SIG-M5 (cell line): ENCODE measurements around the gene PDE3A.
"Not testable (repeated sequence)": the region's sequence is repeated elsewhere in the genome, so short reads cannot be mapped to it uniquely, and the experiment has no call there.

Experiments used
- DNase-seq: peaks from one replicate; lab custom pipeline; 2025; lab: John Stamatoyannopoulos, UW

PDE3A gene

DNA sequence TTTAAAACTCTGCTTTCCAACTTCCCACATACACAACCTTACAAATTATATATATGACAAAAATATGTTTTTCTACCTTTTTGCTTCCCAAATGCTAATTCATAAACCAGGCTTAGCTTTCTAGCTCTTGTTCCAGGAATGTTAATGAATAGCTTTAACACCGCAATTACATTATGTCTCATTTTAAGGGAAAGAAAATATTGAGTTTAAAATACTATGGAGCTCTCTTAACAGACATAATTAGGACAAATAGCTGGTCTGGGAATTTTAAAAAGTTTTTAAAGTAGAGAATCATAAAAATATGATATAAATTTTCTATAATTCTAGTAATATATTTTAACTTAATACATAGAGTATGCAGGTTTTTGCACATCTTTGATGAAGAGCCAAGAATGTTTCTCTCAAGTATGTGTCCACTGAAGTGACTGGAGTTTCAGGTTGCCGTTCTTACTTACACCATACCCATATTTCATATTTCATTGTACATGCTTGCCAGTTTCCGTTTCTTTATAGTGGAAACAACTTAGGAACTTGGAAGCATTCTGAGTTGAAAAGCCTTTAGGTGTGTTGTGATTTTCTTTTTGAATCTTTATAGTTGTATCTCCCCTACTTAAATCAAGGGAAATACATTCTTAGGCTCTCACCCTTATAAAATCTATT lies 236.2 kb downstream of the PDE3A start:
- DNase-seq: no peak

DNA sequence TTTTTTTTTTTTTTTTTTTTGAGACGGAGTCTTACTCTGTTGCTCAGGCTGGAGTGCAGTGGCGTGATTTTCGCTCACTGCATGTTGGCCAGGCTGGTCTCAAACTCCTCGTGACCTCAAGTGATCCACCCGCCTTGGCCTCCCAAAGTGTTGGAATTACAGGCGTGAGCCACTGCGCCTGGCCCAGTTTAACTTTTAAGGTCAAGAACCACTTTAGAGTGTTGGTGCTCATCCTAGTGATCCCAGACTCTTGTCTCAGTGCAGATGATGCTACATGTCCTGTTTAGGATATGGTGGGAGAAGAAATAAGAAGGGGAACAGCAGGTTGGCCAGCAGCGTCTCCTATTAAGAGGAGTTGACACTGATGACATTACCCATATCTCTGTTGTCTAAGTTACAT lies 246.7 kb downstream of the PDE3A start:
- not testable (repeated sequence) for DNase-seq

DNA sequence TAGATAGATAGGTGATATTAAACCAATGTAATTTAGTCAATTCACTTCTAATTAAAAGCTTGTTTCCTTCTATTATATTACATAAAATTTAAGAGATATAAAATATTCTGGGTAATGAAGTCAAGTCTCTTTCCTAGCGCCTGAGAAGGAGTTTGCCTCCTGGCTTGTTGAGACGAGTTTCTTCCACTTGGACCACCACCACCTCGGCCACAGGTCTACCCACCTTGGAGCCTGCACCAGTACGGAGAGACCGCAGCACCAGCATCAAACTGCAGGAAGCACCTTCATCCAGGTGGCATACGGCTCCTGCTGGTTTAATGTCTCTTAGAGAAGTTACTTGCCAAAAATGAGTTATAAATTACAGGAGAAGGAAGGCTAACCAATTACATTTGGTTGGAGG lies 247.8 kb downstream of the PDE3A start:
- no peak for DNase-seq

DNA sequence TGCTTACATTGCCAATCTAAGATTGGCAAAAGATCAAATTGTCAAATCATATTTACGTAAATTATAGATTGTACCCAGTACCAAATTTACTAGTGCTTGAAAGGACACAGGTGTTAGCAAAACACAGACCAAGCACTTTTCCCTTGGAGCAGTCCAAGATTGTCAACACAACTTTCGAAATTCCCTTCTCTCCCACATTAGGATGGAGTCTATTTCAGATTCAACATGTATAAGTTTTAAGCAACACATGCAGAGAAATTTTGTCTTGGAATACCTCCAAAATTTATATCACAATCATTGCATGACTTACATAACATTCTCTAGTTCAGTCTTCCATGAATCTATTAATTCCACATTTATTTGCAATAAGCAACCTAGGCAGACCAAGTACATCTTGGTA lies 251.9 kb downstream of the PDE3A start:
- DNase-seq: no peak

DNA sequence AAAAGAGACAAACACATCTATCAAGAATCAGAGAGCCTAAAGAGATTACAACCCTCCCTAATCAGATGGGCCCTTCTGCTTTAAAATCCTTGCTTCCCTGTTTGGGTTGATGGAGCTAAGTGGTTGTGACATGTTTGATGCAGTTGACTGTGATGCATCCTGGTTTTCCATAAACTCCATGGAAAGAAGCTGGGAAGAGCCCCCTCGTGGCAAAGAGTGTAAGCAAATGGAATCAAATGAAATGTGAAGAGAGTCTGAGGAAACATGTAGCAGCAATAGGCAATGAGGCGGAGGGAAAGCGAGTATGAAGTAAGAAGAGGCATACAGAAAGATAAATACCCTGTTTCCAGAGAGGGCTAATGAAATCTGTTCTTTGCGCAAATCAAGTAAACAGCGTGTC lies 256.4 kb downstream of the PDE3A start:
- no peak for DNase-seq

DNA sequence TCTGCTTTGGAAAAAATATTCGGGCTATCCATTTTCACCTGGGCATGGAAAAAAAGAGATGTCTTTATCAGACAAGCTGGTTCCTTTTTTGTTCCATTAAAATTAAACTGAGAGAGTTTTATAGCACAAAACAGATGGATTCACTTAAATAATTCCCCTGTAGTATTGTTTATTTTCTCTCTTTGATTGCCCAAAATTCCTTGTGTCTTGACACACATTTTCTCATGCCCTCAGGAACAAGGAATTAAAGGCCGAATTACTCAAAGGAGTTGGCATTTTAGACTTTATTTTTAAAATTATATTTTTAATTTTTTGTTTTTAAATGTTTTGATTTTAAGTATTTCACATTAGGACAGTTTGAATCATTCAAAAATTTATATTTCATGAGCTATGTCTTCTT lies 257.2 kb downstream of the PDE3A start:
- no peak for DNase-seq

GRCh38 chr12:20627001-20627588 lies 258.8 kb downstream of the PDE3A start:
- no peak for DNase-seq

- no peak for DNase-seq
These were observed 260.0 kb downstream of the PDE3A start for GRCh38 chr12:20628226-20628787.

DNA sequence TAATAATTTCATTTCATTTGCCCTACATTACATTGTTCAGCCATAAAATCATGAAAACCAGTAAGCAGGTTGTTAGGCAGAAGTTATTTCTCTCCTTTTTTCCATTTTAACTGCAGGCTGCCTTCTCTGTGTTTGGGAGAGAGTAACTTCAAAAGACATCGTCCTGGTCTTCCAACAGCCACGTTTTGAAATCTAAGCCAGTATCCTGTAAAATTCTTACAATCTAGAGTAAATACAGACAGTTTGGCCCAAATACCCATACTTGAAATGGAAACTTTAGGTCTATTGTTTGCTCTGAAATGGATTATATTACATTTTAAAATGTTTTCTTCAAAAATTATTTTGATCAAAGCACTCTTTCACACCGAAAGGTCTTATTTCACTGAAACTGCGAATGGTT lies 260.7 kb downstream of the PDE3A start:
- DNase-seq: no peak

DNA sequence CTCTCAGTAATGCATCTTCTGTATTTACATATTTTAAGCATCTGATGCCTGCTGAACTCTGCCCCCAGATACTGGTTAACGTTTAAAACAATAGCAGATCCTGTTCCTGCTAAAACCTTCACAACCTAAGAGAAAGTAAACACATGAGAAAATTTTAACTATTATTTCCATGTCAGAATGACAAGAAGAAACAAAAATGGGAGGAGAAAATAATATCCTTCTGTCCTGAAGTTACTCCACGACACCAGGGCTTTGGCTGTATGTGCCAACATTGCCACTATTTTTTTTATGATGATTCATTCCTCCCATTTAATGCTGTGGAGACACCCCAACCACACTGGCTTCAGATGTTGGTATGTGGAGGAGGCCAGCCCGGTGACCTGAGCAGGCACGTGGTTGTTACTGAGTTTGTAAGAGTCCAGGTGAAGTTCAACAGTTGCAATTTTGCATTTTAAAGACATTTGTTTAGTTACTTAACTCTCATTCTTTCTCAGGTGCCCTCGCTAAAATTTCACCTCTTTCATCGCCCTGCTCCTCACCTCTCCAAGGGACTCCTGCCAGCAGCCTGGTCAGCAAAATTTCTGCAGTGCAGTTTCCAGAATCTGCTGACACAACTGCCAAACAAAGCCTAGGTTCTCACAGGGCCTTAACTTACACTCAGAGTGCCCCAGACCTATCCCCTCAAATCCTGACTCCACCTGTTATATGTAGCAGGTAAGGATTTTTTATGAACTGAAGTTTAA lies 261.2 kb downstream of the PDE3A start:
- DNase-seq: no peak

DNA sequence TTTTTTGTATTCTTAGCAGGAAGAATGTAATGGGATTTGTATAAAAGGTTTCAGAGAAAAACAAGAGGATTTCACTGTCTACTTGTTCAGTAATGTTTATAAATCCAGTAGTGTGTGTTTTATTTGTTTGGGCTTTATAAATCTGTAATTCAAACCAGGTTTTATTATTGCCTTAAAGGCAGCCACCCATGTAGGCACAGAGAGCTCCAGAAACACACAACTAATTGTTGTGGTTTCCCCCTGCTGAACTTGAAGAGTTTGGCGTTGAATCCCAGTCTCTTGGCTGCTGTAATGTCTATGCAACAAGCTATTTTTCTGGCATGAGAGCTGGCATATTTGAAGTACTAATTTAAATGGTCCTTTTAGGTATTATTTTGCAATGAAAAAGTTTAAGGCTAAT lies 263.4 kb downstream of the PDE3A start:
- DNase-seq: no peak

GRCh38 chr12:20641106-20641505 lies 272.8 kb downstream of the PDE3A start:
- no peak for DNase-seq

- DNase-seq: no peak
These were observed 275.5 kb downstream of the PDE3A start for GRCh38 chr12:20643822-20644221.

DNA sequence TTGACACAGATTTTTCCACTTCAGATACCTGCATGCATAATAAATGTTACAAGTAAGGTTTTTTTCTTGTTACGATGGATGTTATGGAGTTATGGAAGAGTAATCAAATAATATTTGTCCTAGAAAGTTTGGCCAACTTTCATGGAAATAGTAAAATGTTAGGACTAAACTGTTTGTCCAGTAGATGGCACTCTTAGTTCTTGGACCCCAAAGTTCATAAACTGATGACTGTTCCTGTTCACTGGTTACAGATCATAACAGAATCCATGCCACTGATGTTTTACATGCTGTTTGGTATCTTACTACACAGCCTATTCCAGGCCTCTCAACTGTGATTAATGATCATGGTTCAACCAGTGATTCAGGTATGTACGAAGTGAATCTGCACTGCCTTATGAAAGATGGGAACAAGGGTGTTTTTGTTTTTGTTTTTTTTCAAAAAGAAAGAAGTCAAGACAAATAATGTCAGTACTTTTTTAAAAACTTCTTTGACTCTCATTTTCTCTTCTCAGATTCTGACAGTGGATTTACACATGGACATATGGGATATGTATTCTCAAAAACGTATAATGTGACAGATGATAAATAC lies 278.0 kb downstream of the PDE3A start:
- no peak for DNase-seq

DNA sequence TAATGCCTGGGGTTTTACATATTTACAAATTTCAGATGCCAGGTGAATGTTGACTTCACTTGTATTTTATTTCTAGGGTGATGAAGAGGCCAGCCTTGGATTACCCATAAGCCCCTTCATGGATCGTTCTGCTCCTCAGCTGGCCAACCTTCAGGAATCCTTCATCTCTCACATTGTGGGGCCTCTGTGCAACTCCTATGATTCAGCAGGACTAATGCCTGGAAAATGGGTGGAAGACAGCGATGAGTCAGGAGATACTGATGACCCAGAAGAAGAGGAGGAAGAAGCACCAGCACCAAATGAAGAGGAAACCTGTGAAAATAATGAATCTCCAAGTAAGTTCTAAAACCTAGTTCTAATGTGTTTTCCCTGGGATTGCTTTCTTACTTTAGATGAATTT lies 285.5 kb downstream of the PDE3A start:
- DNase-seq: no peak

DNA sequence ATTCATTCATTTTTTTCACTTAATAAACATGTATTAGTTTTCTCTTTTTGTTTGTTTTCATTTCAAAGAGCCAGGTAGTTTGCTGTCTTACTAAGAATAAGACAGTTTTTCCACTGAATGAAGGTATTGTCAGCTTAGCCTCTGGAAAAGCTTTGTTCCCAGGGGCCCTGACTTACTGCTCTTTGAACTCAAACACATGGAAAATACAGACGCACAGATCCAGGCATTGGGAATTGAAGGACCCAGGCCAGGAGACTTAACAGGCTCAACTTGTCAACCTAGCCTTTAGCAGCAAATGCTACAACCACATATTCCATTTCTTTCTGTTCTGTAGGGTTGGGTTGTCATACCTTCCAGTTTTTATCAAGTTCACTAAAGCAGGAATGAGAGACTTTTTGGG lies 288.3 kb downstream of the PDE3A start:
- DNase-seq: no peak

DNA sequence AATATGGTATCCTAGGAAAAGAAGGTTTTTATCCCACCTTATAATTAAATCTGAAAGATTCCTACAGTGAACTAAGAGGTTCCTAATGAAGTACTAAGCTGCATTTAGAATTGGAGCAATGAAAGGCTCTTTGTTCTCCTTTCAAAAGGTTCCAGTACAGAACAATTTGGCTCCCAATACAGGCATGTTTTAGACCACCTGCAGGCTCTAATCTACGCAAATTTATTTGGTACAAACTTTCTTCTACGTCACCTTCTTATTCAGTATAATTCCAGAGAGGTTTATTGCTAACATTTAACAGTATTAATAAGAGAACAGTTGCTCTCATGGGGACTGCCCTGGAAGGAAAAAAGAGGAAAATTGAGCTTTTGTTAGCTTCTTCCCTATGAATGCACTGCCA lies 289.2 kb downstream of the PDE3A start:
- no peak for DNase-seq

DNA sequence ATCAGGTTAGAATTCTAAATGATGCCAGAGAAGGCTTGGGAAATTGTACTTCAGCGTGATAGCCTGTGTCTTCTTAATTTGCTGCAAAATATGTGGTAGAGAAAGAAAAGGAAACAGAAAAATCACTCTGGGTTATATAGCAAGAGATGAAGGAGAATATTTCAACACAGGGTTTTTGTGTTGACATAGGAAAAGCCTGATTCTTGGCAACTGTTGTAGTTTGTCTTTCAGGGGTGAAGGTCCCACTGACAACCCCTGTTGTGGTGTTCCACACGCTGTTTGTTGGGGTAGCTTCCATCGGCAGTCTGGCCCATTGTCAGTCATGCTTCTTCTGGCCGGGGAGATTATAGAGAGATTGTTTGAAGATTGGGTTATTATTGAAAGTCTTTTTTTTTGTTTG lies 313.0 kb downstream of the PDE3A start:
- DNase-seq: no peak

DNA sequence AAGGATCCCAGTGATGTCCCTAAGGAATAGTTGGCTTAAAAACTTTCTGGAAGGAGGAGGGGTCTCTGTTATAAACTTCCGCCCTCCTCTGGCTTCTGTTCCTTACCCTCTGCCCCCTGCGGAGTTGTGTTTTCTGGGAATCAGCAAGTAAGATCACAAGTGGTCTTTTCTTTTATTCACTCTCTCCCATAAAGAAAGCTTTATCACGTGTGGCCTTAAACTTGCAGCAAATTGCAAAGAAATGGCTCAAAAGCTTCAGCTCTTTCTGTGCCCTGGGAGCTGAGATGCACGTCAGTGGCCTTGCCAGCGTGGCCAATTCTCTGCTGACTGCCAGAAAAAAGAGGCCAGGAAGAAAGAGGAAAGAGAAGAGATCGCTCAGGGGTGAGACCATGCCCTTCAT lies 326.9 kb downstream of the PDE3A start, which contains the start of gene SLCO1C1:
Gene SLCO1C1, plus strand, starts transcription at position 101 of the 400 bp plus-strand sequence. CDS start 4,245 bp downstream, outside the sequence.
- DNase-seq: no peak

GRCh38 chr12:20696181-20696905 lies 328.0 kb downstream of the PDE3A start:
- no peak for DNase-seq

DNA sequence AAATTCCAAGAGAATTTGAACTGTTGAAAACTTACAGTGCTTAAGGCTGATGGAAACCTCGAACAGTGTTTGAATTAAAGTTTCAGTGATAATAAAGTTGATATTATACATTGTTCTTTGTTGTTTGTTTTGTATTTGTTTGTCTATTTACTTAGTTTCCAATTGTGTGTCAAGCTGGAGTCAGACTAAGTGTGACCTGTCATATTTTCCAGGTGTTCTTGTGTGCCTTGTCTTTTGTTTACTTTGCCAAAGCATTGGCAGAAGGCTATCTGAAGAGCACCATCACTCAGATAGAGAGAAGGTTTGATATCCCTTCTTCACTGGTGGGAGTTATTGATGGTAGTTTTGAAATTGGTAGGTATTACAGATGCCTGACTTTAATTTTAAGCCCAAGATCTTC lies 332.8 kb downstream of the PDE3A start:
- no peak for DNase-seq

GRCh38 chr12:20704860-20705259 lies 336.5 kb downstream of the PDE3A start:
- DNase-seq: no peak
